GM23338 (cell line): ENCODE data around the gene CLPTM1L. TPM values are rescaled to one million over a fixed set of nuclear protein-coding genes. Genes with fewer than 3 reads are reported as not detected.
"Not testable (repeated sequence)": the region's sequence is repeated elsewhere in the genome, so short reads cannot be mapped to it uniquely, and the experiment has no call there.

Source experiments
- ATAC-seq: fragments of 200-7000 bp; cut with Tn5 transposase; 3 replicates; pipeline ENCODE4 v1.9.1; 2020
- DNase-seq: peaks from one replicate; pipeline ENCODE4 v3.0.0-alpha.2; 2015; ENCODE audit warnings: low spot score
- H2AFZ ChIP-seq: fragments of 200-600 bp; sonication (generic); 2 replicates; pipeline ENCODE4 v1.8.0; 2016; ENCODE audit warnings: antibody characterized with exemption, mild to moderate bottlenecking, moderate library complexity
- H3F3A ChIP-seq: fragments of 200-600 bp; sonication (generic); replicated peaks from 2 replicates; pipeline ENCODE4 v1.8.0; 2017; ENCODE audit warnings: antibody characterized with exemption, mixed run types, low read depth
- H3K27ac ChIP-seq: fragments of 200-600 bp; sonication (generic); 2 replicates; pipeline ENCODE4 v1.6.1; 2016; ENCODE audit warnings: low read depth
- H3K27me3 ChIP-seq: fragments of 200-600 bp; sonication (generic); 2 replicates; pipeline ENCODE4 v1.8.0; 2016; ENCODE audit warnings: mild to moderate bottlenecking, mixed run types, moderate library complexity; ENCODE audit not compliant: insufficient read depth
- H3K36me3 ChIP-seq: fragments of 200-600 bp; sonication (generic); 2 replicates; pipeline ENCODE4 v1.8.0; 2016; ENCODE audit warnings: mild to moderate bottlenecking; ENCODE audit not compliant: insufficient read depth
- H3K4me1 ChIP-seq: fragments of 200-600 bp; sonication (generic); 2 replicates; pipeline ENCODE4 v1.8.0; 2016; ENCODE audit warnings: mild to moderate bottlenecking, moderate library complexity; ENCODE audit not compliant: insufficient read depth
- H3K4me2 ChIP-seq: fragments of 200-600 bp; sonication (generic); 2 replicates; pipeline ENCODE4 v1.7.1; 2017; ENCODE audit warnings: mixed run types
- H3K4me3 ChIP-seq: fragments of 200-600 bp; sonication (generic); 2 replicates; pipeline ENCODE4 v1.6.1; 2016; ENCODE audit warnings: mixed run types
- H3K79me2 ChIP-seq: fragments of 200-600 bp; sonication (generic); replicated peaks from 2 replicates; pipeline ENCODE4 v1.8.0; 2017; ENCODE audit warnings: mild to moderate bottlenecking; ENCODE audit not compliant: insufficient read depth
- H3K9me2 ChIP-seq: fragments of 200-600 bp; sonication (generic); 2 replicates; pipeline ENCODE4 v1.8.0; 2017; ENCODE audit not compliant: insufficient read depth
- H4K20me1 ChIP-seq: fragments of 200-600 bp; sonication (generic); replicated peaks from 2 replicates; pipeline ENCODE4 v1.8.0; 2017; ENCODE audit warnings: mild to moderate bottlenecking; ENCODE audit not compliant: insufficient read depth
- H3K27ac Mint-ChIP-seq: 2 replicates; pipeline ENCODE4 v1.8.0; 2020; ENCODE audit warnings: inconsistent platforms, mild to moderate bottlenecking, moderate library complexity, mixed read lengths
- H3K27me3 Mint-ChIP-seq: 3 replicates; pipeline ENCODE4 v1.8.0; 2022; ENCODE audit warnings: low read depth, mild to moderate bottlenecking, moderate library complexity, mixed read lengths, inconsistent platforms; ENCODE audit not compliant: insufficient read depth, poor library complexity
- H3K36me3 Mint-ChIP-seq: 3 replicates; pipeline ENCODE4 v1.8.0; 2021; ENCODE audit warnings: low read depth, mild to moderate bottlenecking, inconsistent platforms, moderate library complexity, mixed read lengths
- H3K4me1 Mint-ChIP-seq: 3 replicates; pipeline ENCODE4 v1.8.0; 2020; ENCODE audit warnings: mild to moderate bottlenecking, inconsistent platforms, mixed read lengths
- H3K4me3 Mint-ChIP-seq: 3 replicates; pipeline ENCODE4 v1.8.0; 2021; ENCODE audit warnings: moderate library complexity, mild to moderate bottlenecking, inconsistent platforms, mixed read lengths
- H3K9me3 Mint-ChIP-seq: 3 replicates; pipeline ENCODE4 v1.8.0; 2020; ENCODE audit warnings: moderate library complexity, mild to moderate bottlenecking, inconsistent platforms, mixed read lengths
- NANOG ChIP-seq: IDR thresholded peaks from 2 replicates; pipeline ENCODE4 v1.6.1; 2016; ENCODE audit warnings: antibody characterized with exemption, borderline replicate concordance
- ZNF114 ChIP-seq: fragments of 250-450 bp; sonication (Bioruptor Pico); IDR thresholded peaks from 2 replicates; pipeline ENCODE4 v1.5.0; 2020; ENCODE audit warnings: mild to moderate bottlenecking, moderate library complexity
- polyA plus RNA-seq: library from polyadenylated mRNA; unstranded; fragments of >200 nt; fragmentation: Nextera tagmentation; extraction: Ambion mirVana; gene quantifications from 2 replicates; pipeline ENCODE4 v1.2.1, GENCODE V29; 2016
- total RNA-seq: library from RNA; depleted of rRNA; stranded (reverse); fragments of >200 nt; shearing (Covaris generic); gene quantifications from 2 replicates; pipeline ENCODE4 v1.2.3, GENCODE V29; 2014
- TF ChIP-seq, protein P1 (sequence below): fragments of 250-450 bp; sonication (Bioruptor Pico); IDR thresholded peaks from 2 replicates; pipeline ENCODE4 v1.5.0; 2020; ENCODE audit warnings: mild to moderate bottlenecking, moderate library complexity
- TF ChIP-seq, protein P2 (sequence below), 2 experiments: fragments of 200-600 bp in 1 of 2; sonication (generic) in 1 of 2; conservative IDR thresholded peaks; 2 replicates each; pipeline versions ENCODE4 v1.5.1 to v1.6.1; 2016 to 2017; ENCODE audit warnings: antibody characterized with exemption in 2 of 2, low read depth in 2 of 2, mild to moderate bottlenecking in 2 of 2, moderate library complexity in 1 of 2

Gene CLPTM1L
- total and polyA plus RNA-seq, 2 experiments from 2014 or later = 39.9 to 110 TPM

DNA sequence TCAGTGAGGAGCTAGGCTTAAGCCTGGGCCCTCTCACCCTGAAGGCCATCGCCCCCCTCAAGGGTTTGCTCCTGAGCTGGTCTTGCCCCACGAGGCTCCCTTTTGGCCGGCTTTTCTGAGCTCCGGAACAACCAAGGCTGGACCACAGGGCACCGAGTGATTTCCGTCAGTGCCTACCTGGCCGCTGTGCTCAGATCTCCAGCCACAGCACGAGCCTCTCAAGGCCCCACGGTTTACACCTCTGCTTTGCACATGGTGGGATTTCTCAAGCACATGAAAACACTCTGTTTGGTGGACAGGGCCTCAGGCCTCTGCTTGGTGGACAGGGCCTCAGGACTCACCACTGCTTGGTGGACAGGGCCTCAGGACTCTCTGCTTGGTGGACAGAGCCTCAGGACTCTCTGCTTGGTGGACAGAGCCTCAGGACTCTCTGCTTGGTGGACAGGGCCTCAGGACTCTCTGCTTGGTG is 15.8 kb downstream of the CLPTM1L start (continued):
- TF ChIP-seq, protein P1, sequence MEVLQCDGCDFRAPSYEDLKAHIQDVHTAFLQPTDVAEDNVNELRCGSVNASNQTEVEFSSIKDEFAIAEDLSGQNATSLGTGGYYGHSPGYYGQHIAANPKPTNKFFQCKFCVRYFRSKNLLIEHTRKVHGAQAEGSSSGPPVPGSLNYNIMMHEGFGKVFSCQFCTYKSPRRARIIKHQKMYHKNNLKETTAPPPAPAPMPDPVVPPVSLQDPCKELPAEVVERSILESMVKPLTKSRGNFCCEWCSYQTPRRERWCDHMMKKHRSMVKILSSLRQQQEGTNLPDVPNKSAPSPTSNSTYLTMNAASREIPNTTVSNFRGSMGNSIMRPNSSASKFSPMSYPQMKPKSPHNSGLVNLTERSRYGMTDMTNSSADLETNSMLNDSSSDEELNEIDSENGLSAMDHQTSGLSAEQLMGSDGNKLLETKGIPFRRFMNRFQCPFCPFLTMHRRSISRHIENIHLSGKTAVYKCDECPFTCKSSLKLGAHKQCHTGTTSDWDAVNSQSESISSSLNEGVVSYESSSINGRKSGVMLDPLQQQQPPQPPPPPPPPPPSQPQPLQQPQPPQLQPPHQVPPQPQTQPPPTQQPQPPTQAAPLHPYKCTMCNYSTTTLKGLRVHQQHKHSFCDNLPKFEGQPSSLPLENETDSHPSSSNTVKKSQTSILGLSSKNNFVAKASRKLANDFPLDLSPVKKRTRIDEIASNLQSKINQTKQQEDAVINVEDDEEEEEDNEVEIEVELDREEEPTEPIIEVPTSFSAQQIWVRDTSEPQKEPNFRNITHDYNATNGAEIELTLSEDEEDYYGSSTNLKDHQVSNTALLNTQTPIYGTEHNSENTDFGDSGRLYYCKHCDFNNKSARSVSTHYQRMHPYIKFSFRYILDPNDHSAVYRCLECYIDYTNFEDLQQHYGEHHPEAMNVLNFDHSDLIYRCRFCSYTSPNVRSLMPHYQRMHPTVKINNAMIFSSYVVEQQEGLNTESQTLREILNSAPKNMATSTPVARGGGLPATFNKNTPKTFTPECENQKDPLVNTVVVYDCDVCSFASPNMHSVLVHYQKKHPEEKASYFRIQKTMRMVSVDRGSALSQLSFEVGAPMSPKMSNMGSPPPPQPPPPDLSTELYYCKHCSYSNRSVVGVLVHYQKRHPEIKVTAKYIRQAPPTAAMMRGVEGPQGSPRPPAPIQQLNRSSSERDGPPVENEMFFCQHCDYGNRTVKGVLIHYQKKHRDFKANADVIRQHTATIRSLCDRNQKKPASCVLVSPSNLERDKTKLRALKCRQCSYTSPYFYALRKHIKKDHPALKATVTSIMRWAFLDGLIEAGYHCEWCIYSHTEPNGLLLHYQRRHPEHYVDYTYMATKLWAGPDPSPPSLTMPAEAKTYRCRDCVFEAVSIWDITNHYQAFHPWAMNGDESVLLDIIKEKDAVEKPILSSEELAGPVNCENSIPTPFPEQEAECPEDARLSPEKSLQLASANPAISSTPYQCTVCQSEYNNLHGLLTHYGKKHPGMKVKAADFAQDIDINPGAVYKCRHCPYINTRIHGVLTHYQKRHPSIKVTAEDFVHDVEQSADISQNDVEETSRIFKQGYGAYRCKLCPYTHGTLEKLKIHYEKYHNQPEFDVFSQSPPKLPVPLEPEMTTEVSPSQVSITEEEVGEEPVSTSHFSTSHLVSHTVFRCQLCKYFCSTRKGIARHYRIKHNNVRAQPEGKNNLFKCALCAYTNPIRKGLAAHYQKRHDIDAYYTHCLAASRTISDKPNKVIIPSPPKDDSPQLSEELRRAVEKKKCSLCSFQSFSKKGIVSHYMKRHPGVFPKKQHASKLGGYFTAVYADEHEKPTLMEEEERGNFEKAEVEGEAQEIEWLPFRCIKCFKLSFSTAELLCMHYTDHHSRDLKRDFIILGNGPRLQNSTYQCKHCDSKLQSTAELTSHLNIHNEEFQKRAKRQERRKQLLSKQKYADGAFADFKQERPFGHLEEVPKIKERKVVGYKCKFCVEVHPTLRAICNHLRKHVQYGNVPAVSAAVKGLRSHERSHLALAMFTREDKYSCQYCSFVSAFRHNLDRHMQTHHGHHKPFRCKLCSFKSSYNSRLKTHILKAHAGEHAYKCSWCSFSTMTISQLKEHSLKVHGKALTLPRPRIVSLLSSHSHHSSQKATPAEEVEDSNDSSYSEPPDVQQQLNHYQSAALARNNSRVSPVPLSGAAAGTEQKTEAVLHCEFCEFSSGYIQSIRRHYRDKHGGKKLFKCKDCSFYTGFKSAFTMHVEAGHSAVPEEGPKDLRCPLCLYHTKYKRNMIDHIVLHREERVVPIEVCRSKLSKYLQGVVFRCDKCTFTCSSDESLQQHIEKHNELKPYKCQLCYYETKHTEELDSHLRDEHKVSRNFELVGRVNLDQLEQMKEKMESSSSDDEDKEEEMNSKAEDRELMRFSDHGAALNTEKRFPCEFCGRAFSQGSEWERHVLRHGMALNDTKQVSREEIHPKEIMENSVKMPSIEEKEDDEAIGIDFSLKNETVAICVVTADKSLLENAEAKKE (CRISPR knock-in tag) = no peak
- TF ChIP-seq, protein P2, sequence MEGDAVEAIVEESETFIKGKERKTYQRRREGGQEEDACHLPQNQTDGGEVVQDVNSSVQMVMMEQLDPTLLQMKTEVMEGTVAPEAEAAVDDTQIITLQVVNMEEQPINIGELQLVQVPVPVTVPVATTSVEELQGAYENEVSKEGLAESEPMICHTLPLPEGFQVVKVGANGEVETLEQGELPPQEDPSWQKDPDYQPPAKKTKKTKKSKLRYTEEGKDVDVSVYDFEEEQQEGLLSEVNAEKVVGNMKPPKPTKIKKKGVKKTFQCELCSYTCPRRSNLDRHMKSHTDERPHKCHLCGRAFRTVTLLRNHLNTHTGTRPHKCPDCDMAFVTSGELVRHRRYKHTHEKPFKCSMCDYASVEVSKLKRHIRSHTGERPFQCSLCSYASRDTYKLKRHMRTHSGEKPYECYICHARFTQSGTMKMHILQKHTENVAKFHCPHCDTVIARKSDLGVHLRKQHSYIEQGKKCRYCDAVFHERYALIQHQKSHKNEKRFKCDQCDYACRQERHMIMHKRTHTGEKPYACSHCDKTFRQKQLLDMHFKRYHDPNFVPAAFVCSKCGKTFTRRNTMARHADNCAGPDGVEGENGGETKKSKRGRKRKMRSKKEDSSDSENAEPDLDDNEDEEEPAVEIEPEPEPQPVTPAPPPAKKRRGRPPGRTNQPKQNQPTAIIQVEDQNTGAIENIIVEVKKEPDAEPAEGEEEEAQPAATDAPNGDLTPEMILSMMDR (conservative IDR thresholded peaks at IDR 0.05; ENCODE audit: low read depth in 2 of 2) = no peak
- no peak for TF ChIP-seq ZNF114 (CRISPR knock-in tag)
- no peak for TF ChIP-seq NANOG

DNA sequence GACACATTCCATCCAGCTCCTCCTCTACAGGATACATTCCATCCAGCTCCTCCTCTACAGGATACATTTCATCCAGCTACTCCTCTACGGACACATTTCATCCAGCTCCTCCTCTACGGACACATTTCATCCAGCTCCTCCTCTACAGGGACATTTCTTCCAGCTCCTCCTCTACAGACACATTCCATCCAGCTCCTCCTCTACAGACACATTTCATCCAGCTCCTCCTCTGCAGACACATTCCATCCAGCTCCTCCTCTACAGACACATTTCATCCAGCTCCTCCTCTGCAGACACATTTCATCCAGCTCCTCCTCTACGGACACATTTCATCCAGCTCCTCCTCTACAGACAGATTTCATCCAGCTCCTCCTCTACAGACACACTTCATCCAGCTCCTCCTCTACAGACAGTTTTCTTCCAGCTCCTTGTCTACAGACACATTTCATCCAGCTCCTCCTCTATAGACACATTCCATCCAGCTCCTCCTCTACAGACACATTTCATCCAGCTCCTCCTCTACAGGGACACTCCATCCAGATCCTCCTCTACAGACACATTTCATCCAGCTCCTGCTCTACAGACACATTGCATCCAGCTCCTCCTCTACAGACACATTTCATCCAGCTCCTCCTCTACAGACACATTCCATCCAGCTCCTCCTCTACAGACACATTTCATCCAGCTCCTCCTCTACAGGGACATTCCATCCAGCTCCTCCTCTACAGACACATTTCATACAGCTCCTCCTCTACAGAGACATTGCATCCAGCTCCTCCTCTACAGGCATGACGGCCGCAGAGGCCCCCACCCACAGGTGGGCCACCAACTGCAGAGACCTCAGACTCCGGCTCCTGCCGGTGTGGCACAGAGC is 16.4 kb downstream of the CLPTM1L start:
- H3K27ac Mint-ChIP-seq = peak overlapping the region; percentile 87
- not testable (repeated sequence) for H3K9me3 Mint-ChIP-seq, H3K4me3 Mint-ChIP-seq, H3K4me1 ChIP-seq, H3F3A ChIP-seq, H3K4me3 ChIP-seq, H3K79me2 ChIP-seq, H3K4me2 ChIP-seq, ATAC-seq, H3K4me1 Mint-ChIP-seq, H3K27me3 ChIP-seq, H3K9me2 ChIP-seq, DNase-seq, H4K20me1 ChIP-seq, H2AFZ ChIP-seq
- Histone ChIP-seq H3K36me3 (peaks cover 14% of the 10 kb centered on the region; the same call in 1 of the 2 replicates), H3K27ac (peak overlapping the region; percentile 59; the same call in 1 of the 2 replicates)
- H3K36me3 Mint-ChIP-seq = peaks cover 79% of the 10 kb centered on the region
- H3K27me3 Mint-ChIP-seq = peaks cover 13% of the 10 kb centered on the region

DNA sequence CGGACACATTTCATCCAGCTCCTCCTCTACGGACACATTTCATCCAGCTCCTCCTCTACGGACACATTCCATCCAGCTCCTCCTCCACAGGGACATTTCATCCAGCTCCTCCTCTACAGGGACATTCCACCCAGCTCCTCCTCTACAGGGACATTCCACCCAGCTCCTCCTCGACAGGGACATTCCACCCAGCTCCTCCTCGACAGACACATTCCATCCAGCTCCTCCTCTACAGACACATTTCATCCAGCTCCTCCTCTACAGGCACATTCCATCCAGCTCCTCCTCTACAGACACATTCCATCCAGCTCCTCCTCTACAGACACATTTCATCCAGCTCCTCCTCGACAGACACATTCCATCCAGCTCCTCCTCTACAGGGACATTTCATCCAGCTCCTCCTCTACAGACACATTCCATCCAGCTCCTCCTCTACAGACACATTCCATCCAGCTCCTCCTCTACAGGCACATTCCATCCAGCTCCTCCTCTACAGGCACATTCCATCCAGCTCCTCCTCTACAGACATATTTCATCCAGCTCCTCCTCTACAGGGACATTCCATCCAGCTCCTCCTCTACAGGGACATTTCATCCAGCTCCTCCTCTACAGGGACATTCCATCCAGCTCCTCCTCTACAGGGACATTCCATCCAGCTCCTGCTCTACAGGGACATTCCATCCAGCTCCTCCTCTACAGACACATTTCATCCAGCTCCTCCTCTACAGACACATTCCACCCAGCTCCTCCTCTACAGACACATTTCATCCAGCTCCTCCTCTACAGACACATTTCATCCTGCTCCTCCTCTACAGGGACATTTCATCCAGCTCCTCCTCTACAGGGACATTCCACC is 17.8 kb downstream of the CLPTM1L start:
- Histone ChIP-seq H3K36me3 (peaks cover 14% of the 10 kb centered on the region; the same call in 1 of the 2 replicates), H3K27ac (peak overlapping the region; percentile 86; the same call in 1 of the 2 replicates)
- H3K79me2 ChIP-seq, H3K9me2 ChIP-seq, DNase-seq, ATAC-seq, H3K9me3 Mint-ChIP-seq, H3K4me1 Mint-ChIP-seq, H4K20me1 ChIP-seq, H3K4me2 ChIP-seq, H3K4me1 ChIP-seq, H3K4me3 Mint-ChIP-seq, H3K4me3 ChIP-seq, H2AFZ ChIP-seq, H3F3A ChIP-seq, H3K27me3 ChIP-seq: not testable (repeated sequence)
- H3K27ac Mint-ChIP-seq = peak overlapping the region; percentile 87
- peaks cover 13% of the 10 kb centered on the region for H3K27me3 Mint-ChIP-seq
- peaks cover 69% of the 10 kb centered on the region for H3K36me3 Mint-ChIP-seq

DNA sequence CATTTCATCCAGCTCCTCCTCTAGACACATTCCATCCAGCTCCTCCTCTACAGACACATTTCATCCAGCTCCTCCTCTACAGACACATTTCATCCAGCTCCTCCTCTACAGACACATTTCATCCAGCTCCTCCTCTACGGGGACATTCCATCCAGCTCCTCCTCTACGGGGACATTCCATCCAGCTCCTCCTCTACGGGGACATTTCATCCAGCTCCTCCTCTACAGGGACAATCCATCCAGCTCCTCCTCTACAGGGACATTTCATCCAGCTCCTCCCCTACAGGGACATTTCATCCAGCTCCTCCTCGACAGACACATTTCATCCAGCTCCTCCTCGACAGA is 18.4 kb downstream of the CLPTM1L start:
- Mint-ChIP-seq H3K36me3 (peaks cover 69% of the 10 kb centered on the region), H3K27me3 (peaks cover 13% of the 10 kb centered on the region), H3K27ac (peak overlapping the region; percentile 87)
- H4K20me1 ChIP-seq, H3K4me2 ChIP-seq, H3K4me3 ChIP-seq, H3K9me2 ChIP-seq, H3K4me1 ChIP-seq, H3F3A ChIP-seq, H2AFZ ChIP-seq, ATAC-seq, H3K79me2 ChIP-seq, H3K4me3 Mint-ChIP-seq, H3K36me3 ChIP-seq, H3K27me3 ChIP-seq, H3K4me1 Mint-ChIP-seq, DNase-seq, H3K9me3 Mint-ChIP-seq: not testable (repeated sequence)
- H3K27ac ChIP-seq = peak overlapping the region; percentile 45; the same call in 1 of the 2 replicates
